ENCODE results near the gene OR11L1.

Gene OR11L1

DNA sequence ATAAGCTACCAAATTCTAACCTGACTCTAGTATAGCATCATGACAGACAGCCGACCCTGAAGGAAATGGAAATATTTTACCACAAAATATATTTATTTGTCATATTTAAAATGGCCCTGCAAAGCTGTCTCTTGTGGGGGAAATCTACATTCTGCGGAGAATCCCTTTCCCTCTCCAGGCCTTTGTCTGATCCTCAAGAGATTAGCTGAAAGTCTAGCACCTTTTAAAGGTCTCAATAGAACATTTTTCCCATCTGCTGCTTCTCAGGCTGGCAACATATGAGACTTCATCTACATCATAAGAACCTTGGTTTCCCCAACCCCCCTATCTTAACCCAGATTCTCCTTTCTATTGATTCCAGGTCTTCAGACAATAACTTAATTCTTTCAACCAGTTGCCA lies 1.7 kb upstream of the OR11L1 start:
- Histone ChIP-seq H3K4me3 (ENCODE audit: low read depth, low read length) (no peak overlapping the region), H3K36me3 (ENCODE audit: control insufficient read depth, insufficient read depth, low read length) (no peaks in the 10 kb centered on the region), H3K9me3 (ENCODE audit: control insufficient read depth, low read length) (no peaks in the 10 kb centered on the region), H3K27me3 (ENCODE audit: control insufficient read depth, insufficient read depth, low read length) (no peaks in the 10 kb centered on the region), H3K4me2 (ENCODE audit: low read length) (no peak overlapping the region), H3K27ac (no peak overlapping the region), H3K4me1 (no peaks in the 10 kb centered on the region), H2AFZ (no peak overlapping the region), H3K9ac (no peak overlapping the region), H3K79me2 (no peaks in the 10 kb centered on the region)
- no peak for TF ChIP-seq CTCF (IDR thresholded peaks at IDR 0.05)

GRCh38 chr1:247840818-247841217 lies 878 bp downstream of the OR11L1 start:
- H3K36me3 ChIP-seq (ENCODE audit: control insufficient read depth, insufficient read depth, low read length): no peaks in the 10 kb centered on the region
- H3K9ac ChIP-seq: no peak overlapping the region
- no peak overlapping the region for H3K4me2 ChIP-seq (ENCODE audit: low read length)
- H3K4me3 ChIP-seq (ENCODE audit: low read depth, low read length): no peak overlapping the region
- H2AFZ ChIP-seq: no peak overlapping the region
- no peaks in the 10 kb centered on the region for H3K79me2 ChIP-seq
- no peak overlapping the region for H3K27ac ChIP-seq
- H3K4me1 ChIP-seq: no peaks in the 10 kb centered on the region
- no peaks in the 10 kb centered on the region for H3K27me3 ChIP-seq (ENCODE audit: control insufficient read depth, insufficient read depth, low read length)
- no peak for TF ChIP-seq CTCF (IDR thresholded peaks at IDR 0.05)
- H3K9me3 ChIP-seq (ENCODE audit: control insufficient read depth, low read length): no peaks in the 10 kb centered on the region

GRCh38 chr1:247833601-247834000 lies 8.1 kb downstream of the OR11L1 start:
- Histone ChIP-seq H3K27ac (no peak overlapping the region), H3K4me2 (ENCODE audit: low read length) (no peak overlapping the region), H3K36me3 (ENCODE audit: control insufficient read depth, insufficient read depth, low read length) (no peaks in the 10 kb centered on the region), H3K4me1 (no peaks in the 10 kb centered on the region), H3K4me3 (ENCODE audit: low read depth, low read length) (no peak overlapping the region), H3K9me3 (ENCODE audit: control insufficient read depth, low read length) (no peaks in the 10 kb centered on the region), H3K9ac (no peak overlapping the region), H2AFZ (no peak overlapping the region), H3K27me3 (ENCODE audit: control insufficient read depth, insufficient read depth, low read length) (no peaks in the 10 kb centered on the region), H3K79me2 (no peaks in the 10 kb centered on the region)
- TF ChIP-seq CTCF (IDR thresholded peaks at IDR 0.05): no peak

DNA sequence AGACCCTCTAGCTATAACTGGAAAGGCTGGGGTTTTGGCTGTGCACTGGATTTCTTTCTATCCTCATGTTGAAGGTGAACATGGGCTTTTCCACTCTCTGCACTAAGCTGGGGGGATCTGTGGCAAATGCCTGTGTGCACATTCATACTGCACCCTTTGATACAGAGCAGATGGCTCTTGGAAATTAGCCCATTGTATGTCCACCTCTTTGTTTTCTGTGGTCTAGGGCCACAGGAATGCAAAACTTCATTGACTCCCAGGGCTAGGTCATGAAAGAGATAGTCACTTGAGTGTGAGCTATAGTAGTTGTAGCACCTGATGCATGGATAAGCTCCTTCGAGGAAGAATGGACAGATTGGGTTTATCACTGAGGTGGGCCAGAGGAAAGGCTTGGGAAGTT lies 12.0 kb downstream of the OR11L1 start:
- Histone ChIP-seq H3K9me3 (ENCODE audit: control insufficient read depth, low read length) (no peaks in the 10 kb centered on the region), H3K4me1 (no peaks in the 10 kb centered on the region), H3K79me2 (no peaks in the 10 kb centered on the region), H3K27ac (no peak overlapping the region), H3K9ac (no peak overlapping the region), H3K27me3 (ENCODE audit: control insufficient read depth, insufficient read depth, low read length) (no peaks in the 10 kb centered on the region), H3K36me3 (ENCODE audit: control insufficient read depth, insufficient read depth, low read length) (no peaks in the 10 kb centered on the region), H3K4me2 (ENCODE audit: low read length) (no peak overlapping the region), H2AFZ (no peak overlapping the region), H3K4me3 (ENCODE audit: low read depth, low read length) (no peak overlapping the region)
- TF ChIP-seq CTCF (IDR thresholded peaks at IDR 0.05): no peak

GRCh38 chr1:247825362-247825761 lies 16.3 kb downstream of the OR11L1 start:
- H3K4me1 ChIP-seq: no peaks in the 10 kb centered on the region
- no peak overlapping the region for H3K9ac ChIP-seq
- no peaks in the 10 kb centered on the region for H3K9me3 ChIP-seq (ENCODE audit: control insufficient read depth, low read length)
- no peaks in the 10 kb centered on the region for H3K27me3 ChIP-seq (ENCODE audit: control insufficient read depth, insufficient read depth, low read length)
- TF ChIP-seq CTCF (IDR thresholded peaks at IDR 0.05): no peak
- no peak overlapping the region for H3K4me3 ChIP-seq (ENCODE audit: low read depth, low read length)
- no peak overlapping the region for H3K4me2 ChIP-seq (ENCODE audit: low read length)
- H2AFZ ChIP-seq: no peak overlapping the region
- no peaks in the 10 kb centered on the region for H3K36me3 ChIP-seq (ENCODE audit: control insufficient read depth, insufficient read depth, low read length)
- H3K27ac ChIP-seq: no peak overlapping the region
- no peaks in the 10 kb centered on the region for H3K79me2 ChIP-seq

All from parathyroid adenoma (tissue), 2 donors.